NCI-H1694 treated with DMSO at 0.1 percent for 48 hours (cell line): ENCODE data around the gene NUAK1.

Experiments
- DNase-seq: peaks from one replicate; lab custom pipeline; 2025; lab: John Stamatoyannopoulos, UW

NUAK1 gene

GRCh38 chr12:106082216-106083175 is 56.3 kb downstream of the NUAK1 start:
- DNase-seq = no peak

- DNase-seq = no peak
These were observed 57.1 kb downstream of the NUAK1 start for GRCh38 chr12:106081606-106082005.

GRCh38 chr12:106080791-106081170 is 58.0 kb downstream of the NUAK1 start:
- no peak for DNase-seq

GRCh38 chr12:106080041-106080790 is 58.5 kb downstream of the NUAK1 start:
- no peak for DNase-seq

- no peak for DNase-seq
These were observed 59.5 kb downstream of the NUAK1 start for GRCh38 chr12:106079148-106079738.

GRCh38 chr12:106078358-106079010 is 60.3 kb downstream of the NUAK1 start:
- no peak for DNase-seq

- DNase-seq = no peak
These were observed 63.9 kb downstream of the NUAK1 start for GRCh38 chr12:106074706-106075392.

GRCh38 chr12:106074361-106074705 is 64.4 kb downstream of the NUAK1 start:
- DNase-seq = no peak

- no peak for DNase-seq
These were observed 65.6 kb downstream of the NUAK1 start for GRCh38 chr12:106073179-106073578.

- DNase-seq = no peak
These were observed 66.0 kb downstream of the NUAK1 start for GRCh38 chr12:106072751-106073150.

- no peak for DNase-seq
These were observed 67.1 kb downstream of the NUAK1 start for GRCh38 chr12:106071686-106072085.

GRCh38 chr12:106070611-106071010 is 68.1 kb downstream of the NUAK1 start:
- DNase-seq = no peak

GRCh38 chr12:106070147-106070546 is 68.6 kb downstream of the NUAK1 start:
- DNase-seq = no peak

GRCh38 chr12:106068296-106068695 is 70.5 kb downstream of the NUAK1 start:
- DNase-seq = no peak

GRCh38 chr12:106067606-106068205 is 71.0 kb downstream of the NUAK1 start:
- DNase-seq = no peak

GRCh38 chr12:106066726-106067325 is 71.9 kb downstream of the NUAK1 start:
- no peak for DNase-seq

- no peak for DNase-seq
These were observed 72.6 kb downstream of the NUAK1 start for GRCh38 chr12:106066051-106066705.

GRCh38 chr12:106065506-106065905 is 73.2 kb downstream of the NUAK1 start:
- DNase-seq = no peak

GRCh38 chr12:106064721-106065021 is 74.1 kb downstream of the NUAK1 start:
- no peak for DNase-seq
